ENCODE measurements around the gene TMEM125. TPM values are rescaled to one million over a fixed set of nuclear protein-coding genes. Genes with fewer than 3 reads are reported as not detected.

TMEM125 gene
- total RNA-seq, 2 donors from 2014 or later, result 11.7 to 16.6 TPM

DNA sequence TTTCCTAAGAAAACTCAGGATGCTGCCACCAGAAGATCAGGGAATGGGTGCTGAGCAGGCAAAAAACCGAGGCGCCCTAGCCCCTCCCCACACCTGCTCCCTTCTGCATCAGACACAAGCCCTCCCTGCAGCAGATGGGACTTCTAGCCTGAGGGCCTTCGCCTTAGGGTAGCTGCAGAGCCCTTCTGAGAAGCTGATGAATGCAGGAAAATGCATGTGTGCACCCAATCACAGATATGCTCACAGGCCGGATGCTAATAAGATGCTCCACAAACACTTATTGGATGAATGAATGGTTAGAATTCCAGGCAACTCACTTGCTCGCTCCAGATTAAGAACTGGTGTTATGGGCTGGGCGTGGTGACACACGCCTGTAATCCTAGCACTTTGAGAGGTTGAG, 22.4 kb downstream of the TMEM125 start:
- Histone ChIP-seq H3K9me3 (ENCODE audit: control insufficient read depth, low read length) (no peaks in the 10 kb centered on the region), H3K36me3 (ENCODE audit: control insufficient read depth, insufficient read depth, low read length) (no peaks in the 10 kb centered on the region), H3K9ac (ENCODE audit: extremely low read depth, low read length, poor library complexity, severe bottlenecking) (no peak overlapping the region), H3K4me1 (ENCODE audit: control insufficient read depth, insufficient read depth, low read length) (peaks cover 15% of the 10 kb centered on the region), H3K4me3 (ENCODE audit: low read length) (no peak overlapping the region), H3K27me3 (ENCODE audit: control insufficient read depth, insufficient read depth, low read length, poor library complexity, severe bottlenecking) (no peaks in the 10 kb centered on the region), H3K27ac (ENCODE audit: low read depth, low read length) (no peak overlapping the region)
- H3K27me3 Mint-ChIP-seq (ENCODE audit: insufficient read depth), result no peaks in the 10 kb centered on the region
- no peak overlapping the region for H3K4me3 Mint-ChIP-seq
- WGBS, 2 experiments (ENCODE audit: insufficient coverage in 1 of 2, insufficient read length in 1 of 2), result 89 to 92% methylated on average over 6 to 7 of the region's 7 CpGs
- H3K27ac Mint-ChIP-seq, result no peak overlapping the region
- no peaks in the 10 kb centered on the region for H3K36me3 Mint-ChIP-seq (ENCODE audit: low read depth)
- no peak for DNase-seq
- TF ChIP-seq CTCF (conservative IDR thresholded peaks at IDR 0.05), result no peak
- H3K4me1 Mint-ChIP-seq, result peaks cover 19% of the 10 kb centered on the region
- no peaks in the 10 kb centered on the region for H3K9me3 Mint-ChIP-seq

DNA sequence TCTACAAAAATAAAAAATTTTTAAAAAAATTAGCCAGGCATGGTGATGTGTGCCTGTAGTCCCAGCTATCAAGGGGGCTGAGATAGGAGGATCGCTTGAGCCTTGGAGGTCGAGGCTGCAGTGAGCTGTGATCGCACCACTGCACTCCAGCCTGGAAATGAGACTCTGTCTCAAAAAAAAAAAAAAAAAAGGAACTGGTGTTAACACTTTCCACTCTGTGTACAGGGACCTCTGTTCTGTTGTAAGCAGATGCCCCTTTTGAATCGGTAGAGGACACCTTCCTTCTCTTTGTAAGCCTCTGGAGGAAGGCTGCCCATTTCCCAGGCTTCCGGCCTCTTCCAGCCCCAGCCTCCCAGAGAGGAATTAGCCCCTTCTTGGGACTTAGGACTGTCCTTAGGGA, 22.9 kb downstream of the TMEM125 start:
- H3K9me3 ChIP-seq (ENCODE audit: control insufficient read depth, low read length), result no peaks in the 10 kb centered on the region
- no peaks in the 10 kb centered on the region for H3K36me3 Mint-ChIP-seq (ENCODE audit: low read depth)
- 94 to 98% methylated on average over 4 to 5 of the region's 5 CpGs for WGBS, 2 experiments (ENCODE audit: insufficient coverage in 1 of 2, insufficient read length in 1 of 2)
- no peaks in the 10 kb centered on the region for H3K36me3 ChIP-seq (ENCODE audit: control insufficient read depth, insufficient read depth, low read length)
- H3K4me1 Mint-ChIP-seq, result peaks cover 19% of the 10 kb centered on the region
- no peak overlapping the region for H3K4me3 Mint-ChIP-seq
- H3K27me3 ChIP-seq (ENCODE audit: control insufficient read depth, insufficient read depth, low read length, poor library complexity, severe bottlenecking), result no peaks in the 10 kb centered on the region
- H3K9me3 Mint-ChIP-seq, result no peaks in the 10 kb centered on the region
- H3K9ac ChIP-seq (ENCODE audit: extremely low read depth, low read length, poor library complexity, severe bottlenecking), result no peak overlapping the region
- no peak overlapping the region for H3K27ac ChIP-seq (ENCODE audit: low read depth, low read length)
- DNase-seq, result no peak
- TF ChIP-seq CTCF (conservative IDR thresholded peaks at IDR 0.05), result no peak
- H3K4me3 ChIP-seq (ENCODE audit: low read length), result no peak overlapping the region
- H3K27ac Mint-ChIP-seq, result no peak overlapping the region
- H3K27me3 Mint-ChIP-seq (ENCODE audit: insufficient read depth), result no peaks in the 10 kb centered on the region
- H3K4me1 ChIP-seq (ENCODE audit: control insufficient read depth, insufficient read depth, low read length), result peaks cover 15% of the 10 kb centered on the region

DNA sequence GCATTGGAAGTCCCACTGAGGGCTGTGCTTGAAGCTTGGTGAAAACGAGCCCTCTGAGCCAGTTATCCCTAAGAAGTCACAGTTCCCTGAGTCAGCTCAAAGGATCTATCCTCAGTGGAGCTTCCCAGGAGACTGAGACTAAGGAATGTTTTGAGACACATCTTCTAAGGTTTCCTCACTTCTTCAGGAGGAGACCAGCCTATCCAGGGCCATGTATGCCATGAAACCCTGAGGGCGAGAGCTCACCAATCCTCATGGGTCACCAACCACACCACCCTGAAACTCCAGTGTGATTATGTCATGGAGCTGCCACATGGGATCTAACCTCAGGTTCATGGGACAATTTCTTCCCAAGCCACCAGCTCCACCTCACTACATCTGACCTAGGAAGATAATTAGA, 23.4 kb downstream of the TMEM125 start:
- H3K4me3 ChIP-seq (ENCODE audit: low read length), result no peak overlapping the region
- no peaks in the 10 kb centered on the region for H3K36me3 ChIP-seq (ENCODE audit: control insufficient read depth, insufficient read depth, low read length)
- Mint-ChIP-seq H3K27ac (peak overlapping the region; percentile 77), H3K36me3 (ENCODE audit: low read depth) (no peaks in the 10 kb centered on the region), H3K27me3 (ENCODE audit: insufficient read depth) (no peaks in the 10 kb centered on the region), H3K9me3 (no peaks in the 10 kb centered on the region), H3K4me3 (no peak overlapping the region), H3K4me1 (peaks cover 19% of the 10 kb centered on the region)
- no peak overlapping the region for H3K9ac ChIP-seq (ENCODE audit: extremely low read depth, low read length, poor library complexity, severe bottlenecking)
- DNase-seq, result no peak
- H3K27ac ChIP-seq (ENCODE audit: low read depth, low read length), result no peak overlapping the region
- H3K27me3 ChIP-seq (ENCODE audit: control insufficient read depth, insufficient read depth, low read length, poor library complexity, severe bottlenecking), result no peaks in the 10 kb centered on the region
- 94 to 100% methylated on average over 1 to 2 of the region's 2 CpGs for WGBS, 2 experiments (ENCODE audit: insufficient coverage in 1 of 2, insufficient read length in 1 of 2)
- TF ChIP-seq CTCF (conservative IDR thresholded peaks at IDR 0.05), result no peak
- H3K4me1 ChIP-seq (ENCODE audit: control insufficient read depth, insufficient read depth, low read length), result peaks cover 15% of the 10 kb centered on the region
- no peaks in the 10 kb centered on the region for H3K9me3 ChIP-seq (ENCODE audit: control insufficient read depth, low read length)

Measured in endodermal cell (in vitro differentiated cells).